SU-DHL-6 (cell line): ENCODE measurements around the gene DLEU7.

Experiments used
- CTCF ChIP-seq: fragments of 200-600 bp; sonication (generic); IDR thresholded peaks from one replicate; pipeline ENCODE4 v1.5.1; 2017; ENCODE audit warnings: antibody characterized with exemption, mild to moderate bottlenecking, low read length, moderate library complexity; ENCODE audit not compliant: insufficient read depth, poor library complexity, severe bottlenecking
- EZH2phosphoT487 ChIP-seq: fragments of 200-600 bp; sonication (generic), shearing (Covaris generic); conservative IDR thresholded peaks from 2 replicates; pipeline ENCODE4 v1.6.1; 2018; ENCODE audit warnings: mild to moderate bottlenecking, antibody characterized with exemption, low read length, moderate library complexity, mixed read lengths

GRCh38 chr13:50892210-50892944, 48.9 kb upstream of the DLEU7 start:
- TF ChIP-seq CTCF (no peak), EZH2phosphoT487 (no peak)
